ENCODE measurements around the gene PIKFYVE.
"Not testable (repeated sequence)": the region's sequence is repeated elsewhere in the genome, so short reads cannot be mapped to it uniquely, and the experiment has no call there.

DNA sequence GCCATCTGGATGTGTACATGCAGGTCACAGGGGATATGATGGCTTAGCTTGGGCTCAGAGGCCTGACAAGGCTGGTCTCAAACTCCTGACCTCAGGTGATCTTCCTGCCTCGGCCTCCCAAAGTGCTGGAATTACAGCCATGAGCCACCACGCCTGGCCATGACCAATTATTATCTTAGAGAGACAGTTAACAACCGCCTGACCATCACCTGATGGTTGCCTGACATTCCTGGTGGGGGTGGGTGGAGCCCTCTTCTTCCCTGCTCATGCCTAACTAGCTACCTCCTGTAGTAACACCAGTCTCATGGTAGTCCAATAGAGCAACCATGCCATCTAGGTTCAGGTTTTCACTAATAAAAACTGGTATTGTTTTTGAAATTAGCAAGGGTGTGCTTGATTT is 44.2 kb upstream of the PIKFYVE start:
- not testable (repeated sequence) for TF ChIP-seq CTCF (IDR thresholded peaks at IDR 0.05; ENCODE audit: insufficient read depth, low read length); POLR2AphosphoS5 (IDR thresholded peaks at IDR 0.05; ENCODE audit: low read depth); GABPA (IDR thresholded peaks at IDR 0.05; ENCODE audit: low read depth); REST (IDR thresholded peaks at IDR 0.05; ENCODE audit: insufficient replicate concordance, low read depth); SPI1 (IDR thresholded peaks at IDR 0.05; ENCODE audit: borderline replicate concordance, low read depth)
